GM18517 (cell line): ENCODE data around the gene ASCL2.

Experiments used
- ATAC-seq: cut with Tn5 transposase; IDR thresholded peaks from one replicate; pipeline ENCODE4 v1.9.1; 2021; ENCODE audit warnings: mild to moderate bottlenecking, moderate library complexity; ENCODE audit not compliant: unreplicated experiment

Gene ASCL2

DNA sequence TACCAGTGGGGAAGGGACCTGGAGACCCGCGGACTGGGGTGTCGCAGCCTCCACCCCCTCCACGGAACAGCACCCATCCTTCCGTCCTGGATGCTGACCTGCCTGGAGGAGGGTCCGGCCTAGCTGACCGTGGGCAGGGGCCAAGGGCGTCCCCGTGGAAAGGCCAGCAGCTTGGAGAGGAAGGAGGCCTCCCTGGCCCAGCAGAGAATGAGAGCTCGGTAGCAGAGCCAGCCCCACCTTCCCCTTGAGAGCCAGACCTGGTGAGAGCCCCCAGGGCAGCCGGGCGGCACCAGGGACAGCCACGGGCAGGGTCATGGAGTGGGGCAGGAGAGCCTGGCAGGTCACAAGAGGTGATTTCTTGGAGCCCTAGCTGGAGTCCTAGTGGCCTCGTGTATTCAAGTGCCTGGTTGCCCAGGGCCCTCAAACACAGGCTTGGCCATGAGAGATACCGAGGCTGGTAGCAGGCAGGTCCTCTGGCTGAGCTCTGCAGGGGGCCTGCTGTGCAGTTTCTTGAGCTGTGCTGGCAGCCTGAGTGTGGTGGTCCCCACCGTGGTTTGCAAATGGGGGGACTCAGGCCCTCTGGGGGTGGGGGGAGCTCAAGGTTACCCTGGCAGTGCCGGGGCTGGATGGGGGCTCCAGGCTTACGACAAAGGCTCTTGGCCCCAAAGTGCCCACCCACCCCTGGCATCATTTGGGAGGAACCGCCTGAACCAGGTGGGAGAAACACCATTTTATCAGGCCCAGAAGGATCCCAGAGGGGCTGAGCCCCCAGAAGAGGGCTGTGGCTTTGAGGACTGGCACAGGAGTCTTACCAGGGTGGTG is 39.1 kb upstream of the ASCL2 start:
- no peak for ATAC-seq

DNA sequence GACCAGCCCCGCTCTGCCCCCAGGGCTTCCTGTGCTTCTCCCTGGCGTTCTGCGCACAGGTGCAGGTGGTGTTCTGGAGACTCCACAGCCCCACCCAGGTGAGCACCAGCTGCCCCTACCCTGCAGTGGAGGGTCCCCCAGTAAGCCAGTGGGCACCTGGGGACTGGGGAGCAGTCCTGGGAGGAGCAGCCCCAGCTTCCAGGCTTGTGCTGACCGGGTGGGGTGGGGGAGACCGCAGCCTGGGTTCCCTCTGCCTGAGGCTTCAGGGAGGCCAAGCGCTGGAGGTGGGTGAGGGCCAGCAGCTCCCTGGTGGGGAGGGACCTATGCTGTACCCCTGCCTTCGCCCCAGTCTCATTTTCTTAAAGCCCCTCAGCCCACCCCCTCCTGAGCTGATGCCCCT is 38.3 kb upstream of the ASCL2 start:
- ATAC-seq, result no peak

DNA sequence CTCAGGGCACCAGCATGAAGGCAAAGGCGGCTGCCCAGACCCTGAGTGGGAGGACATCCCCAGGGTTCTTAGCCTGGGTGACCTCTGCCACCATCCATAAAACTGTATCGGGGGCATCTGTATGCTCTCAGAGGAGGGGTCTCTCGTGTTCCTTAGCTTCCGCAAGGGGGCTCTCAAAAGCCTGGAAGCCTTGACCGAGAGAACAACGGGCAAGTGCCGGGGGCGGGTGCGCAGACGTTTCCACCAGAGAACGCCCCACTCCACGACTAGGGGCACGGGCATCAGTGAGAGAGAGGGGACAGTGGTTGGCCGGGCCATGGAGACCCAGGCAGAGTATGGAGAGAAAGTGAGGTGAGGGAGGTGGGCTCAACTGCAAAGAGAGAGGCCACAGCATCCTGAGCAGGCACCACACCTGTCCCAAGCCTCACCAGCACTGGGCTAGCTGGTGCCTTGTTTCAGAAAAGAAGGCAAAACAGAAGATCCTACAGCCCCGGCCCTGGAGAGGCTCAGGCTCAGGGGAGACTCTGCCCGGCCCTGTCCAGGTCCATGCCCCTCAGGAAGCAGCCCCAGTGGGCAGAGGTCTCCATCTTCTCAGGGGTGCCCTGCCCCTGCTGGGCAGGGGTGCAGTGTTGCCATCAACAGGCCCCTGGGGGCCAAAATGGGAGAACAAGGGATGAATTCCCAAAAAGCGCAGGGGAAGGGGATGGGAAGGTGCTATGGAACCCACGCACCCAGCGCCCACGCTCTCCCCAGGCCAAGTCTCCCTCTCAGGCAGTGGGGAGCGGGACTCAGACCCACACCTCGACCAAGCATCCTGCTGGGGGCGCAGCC is 37.3 kb upstream of the ASCL2 start:
- ATAC-seq, result no peak

DNA sequence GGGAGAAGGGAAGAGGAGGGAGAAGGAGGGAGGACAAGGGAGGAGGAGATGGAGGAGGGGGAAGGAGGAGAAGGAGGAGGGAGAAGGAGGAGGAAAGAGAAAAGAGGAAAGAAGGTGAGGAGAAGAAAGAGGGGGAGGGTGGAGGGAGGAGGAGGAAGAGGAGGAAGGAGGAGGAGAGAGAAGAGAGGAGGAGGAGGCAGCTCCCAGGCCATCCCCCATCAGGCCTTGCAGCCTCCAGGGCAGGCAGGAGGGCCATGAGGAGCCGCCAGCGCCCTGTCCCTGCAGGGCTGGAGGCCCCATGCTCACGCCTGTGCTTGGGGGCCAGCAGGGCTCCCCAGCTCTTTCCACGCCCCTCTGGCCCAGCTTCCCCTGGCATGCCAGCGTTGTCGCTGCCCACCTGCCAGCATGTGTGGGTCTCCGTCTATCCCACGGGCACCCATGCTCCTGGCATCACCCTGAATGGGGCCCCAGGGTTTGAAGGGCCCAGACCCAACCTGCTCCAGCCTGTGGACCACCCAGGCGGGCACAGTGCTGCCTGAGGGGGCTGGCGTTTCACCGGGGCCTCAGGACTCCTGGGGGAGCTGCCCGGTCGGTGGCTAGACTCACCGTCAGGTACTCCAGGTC is 36.6 kb upstream of the ASCL2 start:
- ATAC-seq, result no peak

DNA sequence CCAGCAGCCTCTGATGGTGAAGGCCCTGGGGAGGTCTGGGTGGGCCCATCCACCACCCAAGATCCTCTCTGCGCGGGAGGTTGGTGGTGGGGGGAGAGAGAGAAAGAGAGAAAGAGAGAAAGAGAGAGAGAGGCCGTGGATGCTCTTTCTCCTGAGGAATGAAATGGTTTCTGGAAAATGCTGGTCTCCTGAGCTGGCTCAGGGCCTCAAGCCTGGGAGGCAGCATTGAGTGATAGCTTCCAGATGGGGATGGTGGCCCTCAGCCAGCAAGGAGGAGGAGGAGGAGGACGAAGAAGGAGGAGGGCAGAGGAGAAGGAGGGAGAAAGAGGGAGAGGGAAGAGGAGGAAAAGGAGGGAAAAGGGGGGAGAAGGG is 36.0 kb upstream of the ASCL2 start:
- no peak for ATAC-seq

DNA sequence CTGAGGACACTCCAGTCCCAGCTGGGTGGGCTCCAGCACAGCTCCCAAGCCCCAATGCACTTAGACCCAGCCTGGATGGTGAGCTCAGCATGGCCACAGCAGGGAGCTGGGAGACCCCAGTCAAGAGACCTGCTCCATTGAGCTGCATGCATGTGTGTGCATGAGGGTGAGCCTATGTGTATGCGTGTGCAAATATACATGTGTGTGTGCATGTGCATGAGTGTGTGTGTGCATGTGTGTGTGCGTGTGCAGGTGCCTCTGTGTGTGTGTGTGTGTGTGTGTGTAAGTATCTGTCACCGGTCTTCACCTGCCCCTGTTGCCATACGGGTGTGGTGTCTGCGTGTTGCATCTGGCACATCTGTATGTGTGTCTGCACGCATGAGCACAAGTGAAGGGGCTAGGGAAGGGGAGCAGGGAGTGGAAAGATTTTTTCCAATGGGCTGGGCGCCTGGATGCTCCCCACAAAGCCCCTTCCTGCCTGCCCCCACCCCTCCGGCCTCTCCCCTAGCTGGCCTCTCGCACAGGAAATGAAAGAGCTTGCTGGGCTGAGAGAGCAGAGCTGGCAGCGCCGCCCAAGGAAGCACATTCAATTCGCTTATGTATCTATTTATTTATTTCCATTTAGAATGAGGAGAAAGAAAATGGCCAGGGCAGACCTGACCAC is 35.5 kb upstream of the ASCL2 start:
- ATAC-seq, result no peak

DNA sequence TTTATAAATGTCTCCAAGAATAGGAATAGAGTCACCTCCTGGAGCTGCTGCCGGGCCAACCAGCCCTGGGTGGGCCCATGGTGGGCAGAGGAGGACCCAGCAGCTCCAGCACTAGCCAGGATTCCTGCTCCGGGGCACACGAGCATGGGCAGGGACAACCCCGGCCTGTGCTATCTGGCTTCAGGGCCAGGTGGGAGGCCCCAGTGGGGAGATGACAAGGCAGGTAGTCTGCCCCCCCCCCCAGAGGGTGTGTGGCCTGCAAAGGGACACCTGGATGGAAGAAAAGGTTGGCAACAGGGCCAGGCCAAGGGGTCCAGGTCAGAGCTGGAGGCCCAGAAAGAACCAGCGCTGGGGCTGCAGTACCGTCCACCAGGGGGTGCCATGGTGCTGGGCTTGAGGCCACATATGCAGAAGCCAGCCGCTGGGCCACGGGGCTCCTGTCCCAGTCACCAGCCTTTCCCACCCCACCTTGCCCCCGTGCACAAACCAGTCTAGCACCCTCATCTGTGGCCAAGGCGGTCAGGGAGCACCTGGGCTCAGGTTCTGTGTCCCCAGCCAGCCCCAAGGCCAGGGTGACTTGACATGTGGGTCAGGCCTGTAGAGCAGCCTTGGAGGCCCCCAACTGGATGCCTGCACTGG is 34.9 kb upstream of the ASCL2 start:
- no peak for ATAC-seq

DNA sequence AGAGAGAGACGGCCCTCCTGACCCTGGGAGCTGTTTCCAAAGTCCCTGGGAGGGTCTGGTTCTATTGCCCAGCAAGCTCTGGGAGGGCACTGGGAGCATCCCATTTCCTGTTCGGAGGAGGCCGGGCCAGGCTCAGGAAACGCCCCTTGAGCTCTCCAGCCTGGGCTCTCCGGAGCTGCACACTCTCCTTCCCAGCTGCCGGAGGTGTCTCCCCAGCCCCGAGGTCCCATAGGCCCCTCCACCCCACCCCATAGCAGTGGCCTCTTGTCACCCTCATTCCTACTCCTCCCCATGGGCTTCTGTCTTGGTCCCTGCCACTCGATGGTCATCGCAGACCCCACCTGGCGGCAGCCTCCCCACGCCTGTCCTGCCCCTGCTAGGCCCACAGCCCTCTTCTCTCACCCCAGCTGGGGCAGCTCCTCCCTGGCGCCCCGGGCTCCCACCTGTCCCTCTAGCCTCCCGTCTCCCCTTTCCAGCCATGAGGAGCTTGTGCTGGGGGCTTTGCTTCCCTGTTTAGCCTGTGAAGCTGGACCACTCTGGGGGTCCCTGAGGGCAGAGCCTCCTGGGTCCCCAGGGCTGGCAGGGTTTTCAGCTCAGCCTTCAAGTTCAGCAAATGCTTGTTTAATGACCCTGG is 34.2 kb upstream of the ASCL2 start:
- ATAC-seq, result no peak

DNA sequence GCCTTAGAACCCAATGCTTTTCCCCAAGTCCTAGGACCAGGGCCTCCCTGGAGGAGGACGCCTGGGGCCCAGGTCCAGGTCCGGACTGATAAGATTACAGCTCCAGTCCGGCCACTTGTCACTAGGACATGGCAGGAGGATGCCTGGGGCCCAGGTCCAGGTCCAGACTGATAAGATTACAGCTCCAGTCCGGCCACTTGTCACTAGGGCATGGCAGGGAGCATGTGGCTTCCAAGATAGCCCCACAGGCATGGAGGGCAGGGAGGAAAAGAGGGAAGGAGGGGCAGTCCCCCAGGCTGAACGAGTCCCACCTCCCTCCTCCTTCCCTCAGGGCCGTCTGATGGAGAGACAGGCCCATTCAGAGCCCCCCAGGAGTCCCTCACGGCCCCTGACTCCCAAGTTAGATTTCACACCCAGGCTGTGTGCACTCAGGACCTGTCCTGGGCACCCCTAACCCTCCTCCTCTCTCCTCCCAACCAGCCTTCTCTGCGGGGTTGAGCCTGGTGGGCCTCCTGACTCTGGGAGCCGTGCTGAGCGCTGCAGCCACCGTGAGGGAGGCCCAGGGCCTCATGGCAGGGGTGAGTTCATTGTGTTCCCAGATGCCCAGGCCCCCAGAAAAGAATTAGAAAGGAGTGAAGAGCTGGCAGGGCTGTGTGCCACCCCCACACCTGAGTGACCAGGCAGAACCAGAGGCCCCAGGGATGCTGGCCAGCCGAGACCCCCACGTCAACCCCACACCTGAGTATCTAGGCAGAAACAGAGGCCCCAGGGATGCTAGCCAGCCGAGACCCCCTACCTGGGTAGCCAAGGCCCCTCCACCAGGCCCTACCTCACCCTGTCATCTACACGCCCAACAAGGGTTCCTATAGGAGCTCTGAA is 33.5 kb upstream of the ASCL2 start:
- ATAC-seq, result no peak

DNA sequence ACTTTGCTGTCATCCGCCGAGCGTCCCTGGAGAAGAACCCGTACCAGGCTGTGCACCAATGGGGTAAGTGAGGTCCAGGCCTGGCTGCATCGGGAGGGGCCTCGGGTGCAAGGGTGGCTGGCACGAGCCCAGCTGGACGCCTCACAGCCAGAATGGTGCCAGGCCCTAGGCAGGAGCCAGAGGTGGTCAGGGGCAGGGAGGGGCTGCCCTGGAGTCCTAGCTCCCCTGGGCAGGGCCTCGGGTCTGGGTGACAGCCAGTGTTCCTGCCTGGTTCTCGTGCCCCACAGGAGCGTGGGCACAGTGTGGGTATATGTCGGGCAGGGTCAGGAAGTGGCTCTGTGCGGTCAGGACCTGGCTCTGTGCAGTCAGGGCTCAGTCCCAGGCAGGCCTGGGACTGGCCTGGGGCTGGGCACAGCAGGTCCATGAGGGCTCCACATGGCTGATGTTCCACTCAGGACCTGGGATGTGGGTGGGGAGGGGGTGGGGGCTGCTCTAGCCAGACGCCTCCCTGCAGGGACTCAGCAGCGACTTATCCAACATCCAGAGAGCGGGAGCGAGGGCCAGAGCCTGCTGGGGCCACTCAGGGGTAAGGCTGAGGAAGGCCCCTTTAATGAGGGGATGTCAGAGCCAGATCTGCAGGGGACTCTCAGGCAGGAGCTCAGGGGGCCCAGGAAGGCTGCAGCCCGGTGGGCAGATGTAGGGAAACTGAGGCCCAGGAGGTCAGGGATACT is 32.7 kb upstream of the ASCL2 start:
- ATAC-seq, result no peak

DNA sequence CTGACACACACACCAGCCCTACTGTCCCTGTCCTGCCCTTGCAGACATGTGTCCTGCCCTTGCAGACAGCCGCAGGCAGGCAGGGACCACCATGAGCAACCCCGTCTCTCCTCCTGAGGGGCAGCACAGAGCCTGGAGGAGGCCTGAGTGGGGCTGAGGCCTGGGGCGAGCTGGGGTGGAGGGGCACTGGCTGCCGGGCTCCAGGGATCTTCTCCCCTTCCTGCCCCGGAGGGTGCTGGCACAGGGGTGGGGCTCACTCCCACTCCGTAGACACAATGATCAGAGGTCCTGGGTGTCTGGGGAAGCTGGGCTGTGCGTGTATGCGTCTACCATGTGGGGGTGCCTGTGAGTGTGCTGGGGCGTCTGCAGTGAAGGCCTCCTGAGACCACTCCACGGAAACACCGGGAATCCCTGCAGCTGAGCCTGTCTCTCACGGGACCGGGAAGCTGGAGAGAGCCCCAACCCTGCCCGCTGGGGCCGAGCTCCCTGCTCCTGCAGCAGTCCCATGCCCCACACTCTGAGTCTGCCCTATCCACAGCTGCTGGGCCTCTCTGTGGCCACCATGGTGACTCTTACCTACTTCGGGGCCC is 32.0 kb upstream of the ASCL2 start:
- ATAC-seq, result no peak

DNA sequence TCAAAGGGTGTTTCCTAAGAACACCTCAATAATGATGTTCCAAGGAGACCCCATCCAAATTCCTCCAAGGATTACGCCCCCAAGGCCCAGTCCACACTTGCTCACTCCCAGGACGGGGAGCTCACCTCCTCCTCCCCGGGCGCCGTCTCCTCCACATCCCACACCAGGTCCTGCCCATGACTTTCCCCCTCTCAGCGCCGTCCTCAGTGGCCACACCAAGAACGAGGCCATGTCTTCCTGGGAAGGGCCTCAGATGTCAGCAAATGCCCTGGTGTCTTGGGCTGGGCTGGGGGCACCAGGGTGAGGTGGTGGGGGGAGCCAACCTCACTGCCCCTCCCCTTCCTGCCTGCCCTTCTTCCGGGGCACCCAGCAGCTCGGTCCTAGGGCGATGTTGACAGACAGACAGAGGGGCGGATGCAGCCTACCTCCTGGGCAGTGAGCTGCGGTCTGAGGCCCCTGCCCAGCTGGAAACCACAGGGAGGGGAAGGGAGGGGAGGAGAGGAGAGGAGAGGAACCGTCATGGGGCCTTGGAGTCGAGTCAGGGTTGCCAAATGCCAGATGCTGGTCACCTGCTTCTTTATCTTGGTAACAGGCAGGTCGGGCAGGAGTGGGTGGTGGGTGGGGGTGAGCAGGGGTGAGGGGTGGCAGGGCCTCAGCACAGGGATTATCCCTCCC is 31.4 kb upstream of the ASCL2 start, which contains the start of the genes C11orf21 and TSPAN32:
C11orf21 (minus strand) TSS at position 288 of the 675 bp plus-strand sequence; CDS start at position 178, 110 bp downstream.
TSPAN32 (plus strand) TSS at position 383 of the 675 bp plus-strand sequence; CDS start at position 520, 137 bp downstream.
- ATAC-seq, result no peak

DNA sequence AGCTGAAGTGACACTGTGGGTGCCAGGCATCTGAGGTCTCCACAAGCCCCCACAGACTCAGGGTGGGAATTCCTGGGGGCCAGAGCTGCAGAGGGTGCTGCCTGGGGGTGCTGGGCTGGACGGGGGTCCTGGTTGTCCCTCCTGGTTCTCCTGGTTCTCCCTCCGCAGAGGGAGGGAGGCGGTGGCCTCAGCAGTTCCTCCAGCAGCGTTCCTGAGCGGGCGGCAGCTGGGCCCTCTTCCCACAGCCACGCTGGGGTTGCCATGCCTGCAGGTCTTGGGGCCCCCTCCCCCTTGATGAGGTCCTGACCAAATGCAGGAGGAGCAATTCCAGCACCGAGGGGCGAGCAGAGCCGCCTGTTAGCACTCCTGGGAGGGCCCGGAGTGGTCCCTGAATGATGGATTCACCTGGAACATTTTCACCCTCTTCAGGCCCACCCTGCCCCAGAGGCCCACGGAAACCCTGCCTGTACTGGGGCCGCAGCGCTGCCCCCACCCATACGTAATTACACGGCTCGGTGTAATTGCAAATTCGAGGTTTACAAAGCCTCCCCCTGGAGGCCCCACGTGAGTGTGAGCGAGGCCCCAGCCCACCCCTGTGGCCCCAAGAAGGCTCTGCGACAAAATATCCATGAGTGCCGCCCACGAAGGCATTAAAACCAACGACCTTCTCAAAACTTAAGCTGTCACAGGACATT is 30.7 kb upstream of the ASCL2 start:
- ATAC-seq, result no peak

DNA sequence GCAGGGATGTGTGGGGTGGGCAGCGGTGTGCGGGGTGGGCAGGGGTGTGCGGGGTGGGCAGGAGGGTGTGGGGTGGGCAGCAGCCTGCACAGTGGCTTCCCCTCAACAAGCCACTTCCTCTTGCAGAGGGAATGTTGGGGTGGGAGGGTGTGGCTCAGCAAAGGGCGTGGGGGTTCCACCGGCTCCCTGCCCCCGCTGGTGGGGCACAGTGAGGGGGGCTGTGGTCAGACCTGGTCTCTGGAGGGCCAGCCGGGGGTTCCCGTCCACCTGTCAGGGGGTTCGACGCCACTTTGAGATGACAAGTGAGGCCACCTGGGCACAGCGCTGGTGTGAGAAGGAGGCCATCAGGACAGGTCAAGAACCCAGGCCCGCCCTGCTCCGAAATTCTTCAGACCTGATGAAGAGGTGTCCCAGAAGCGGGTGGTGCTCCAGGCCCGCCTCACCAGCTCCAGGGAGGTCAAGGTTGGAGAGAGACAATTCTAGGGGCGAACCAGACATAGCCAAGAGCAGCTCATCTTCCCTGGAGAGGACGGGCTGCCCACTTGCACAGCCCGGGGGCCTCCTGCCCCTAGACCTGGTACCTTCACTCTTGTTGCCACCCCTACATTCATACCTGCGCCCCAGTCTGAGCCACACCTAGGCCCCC is 30.0 kb upstream of the ASCL2 start:
- no peak for ATAC-seq

DNA sequence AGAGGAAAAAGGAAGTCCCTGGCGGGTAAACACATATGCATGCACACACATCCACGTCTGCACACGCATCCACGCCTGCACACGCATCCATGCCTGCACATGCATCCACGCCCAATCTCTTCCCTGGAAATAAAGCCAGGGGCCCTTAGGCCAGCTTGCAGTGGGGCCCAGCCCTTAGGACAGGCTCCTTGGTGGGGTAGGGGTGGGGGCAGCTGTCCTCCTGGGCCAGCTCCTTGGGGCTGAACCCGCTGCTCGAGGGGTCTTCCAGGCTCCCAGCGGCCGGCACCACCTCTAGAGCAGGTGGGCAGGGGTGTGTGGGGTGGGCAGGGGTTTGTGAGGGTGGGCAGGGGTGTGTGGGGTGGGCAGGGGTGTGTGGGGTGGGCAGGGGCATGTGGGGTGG is 29.4 kb upstream of the ASCL2 start:
- ATAC-seq, result no peak
